ENCODE results near the gene B4GALNT1.
"Not testable (repeated sequence)": the region's sequence is repeated elsewhere in the genome, so short reads cannot be mapped to it uniquely, and the experiment has no call there.

The B4GALNT1 gene

DNA sequence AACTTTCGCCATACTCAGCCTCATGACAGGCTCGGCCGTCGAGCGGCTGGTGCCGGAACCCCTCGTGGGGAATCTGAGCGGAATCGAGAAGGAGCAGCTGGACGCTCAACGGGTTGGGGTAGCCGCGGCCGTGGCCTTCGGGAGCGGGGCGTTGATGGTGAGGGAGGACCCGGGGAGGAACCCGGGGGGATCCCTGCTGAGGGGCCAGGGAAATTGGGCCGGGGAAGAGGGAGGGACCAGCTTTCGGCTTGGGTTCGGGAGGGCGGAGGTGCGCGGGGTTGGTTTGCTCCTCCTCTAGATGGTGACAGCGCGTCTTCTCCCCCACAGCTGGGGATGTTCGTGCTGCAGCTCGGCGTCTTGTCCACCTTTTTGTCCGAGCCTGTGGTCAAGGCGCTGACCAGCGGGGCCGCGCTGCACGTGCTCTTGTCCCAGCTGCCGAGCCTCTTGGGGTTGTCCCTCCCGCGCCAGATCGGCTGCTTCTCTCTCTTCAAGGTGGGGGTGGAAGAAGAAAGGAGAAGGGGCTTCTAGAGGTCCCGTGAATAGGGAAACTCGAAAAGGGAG, 12.0 kb downstream of the B4GALNT1 start:
- peak; percentile 41 for DNase-seq
- H3K4me1 Mint-ChIP-seq, result peaks cover 30% of the 10 kb centered on the region
- no peaks in the 10 kb centered on the region for H3K36me3 Mint-ChIP-seq
- peak overlapping the region; percentile 50 for H3K27ac Mint-ChIP-seq
- H3K27me3 Mint-ChIP-seq, result peaks cover 100% of the 10 kb centered on the region
- H3K4me3 Mint-ChIP-seq, result peak overlapping the region; percentile 59
- no peaks in the 10 kb centered on the region for H3K9me3 Mint-ChIP-seq
- CTCF ChIA-PET, result interaction anchor here (0.7 to 7.3 kb wide), 13 partner anchors 10 to 162 kb away, joined by 3 to 143 read pairs (median 5); partner anchors contain the start of genes ARHGEF25, B4GALNT1, GLI1 and PIP4K2C

DNA sequence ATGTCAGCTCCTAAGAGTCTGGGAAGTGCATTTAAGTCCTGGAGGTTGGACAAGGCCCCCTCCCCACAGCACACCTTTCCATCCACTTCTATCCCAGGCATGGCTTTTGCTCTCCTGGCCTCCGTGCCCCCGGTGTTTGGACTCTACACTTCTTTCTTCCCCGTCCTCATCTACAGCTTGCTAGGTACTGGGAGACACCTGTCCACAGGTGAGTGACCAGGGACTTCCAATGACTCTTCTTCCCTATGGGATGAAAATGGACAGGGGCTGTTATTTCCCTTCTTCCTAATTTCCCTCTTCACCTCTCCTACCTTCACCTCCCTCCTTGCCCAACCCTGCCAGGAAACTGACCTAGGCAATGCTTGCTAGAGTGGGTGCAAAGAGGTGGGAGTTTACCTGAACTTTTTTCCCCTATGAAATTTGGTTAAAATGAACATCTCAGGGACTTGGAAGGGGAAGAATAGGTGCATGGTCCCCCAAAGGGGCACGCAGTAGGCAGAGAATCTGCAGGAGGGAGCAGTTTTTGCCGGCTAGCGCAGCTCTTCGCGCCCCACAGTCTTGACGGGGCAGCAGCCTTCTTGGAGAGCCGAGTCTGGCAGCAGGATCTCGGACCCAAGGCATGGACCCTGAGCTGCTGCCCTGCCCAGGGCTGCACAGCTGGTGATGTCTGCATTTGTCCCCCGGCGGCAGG, 12.6 kb downstream of the B4GALNT1 start:
- H3K9me3 Mint-ChIP-seq, result no peaks in the 10 kb centered on the region
- peak overlapping the region; percentile 59 for H3K4me3 Mint-ChIP-seq
- CTCF ChIA-PET, result interaction anchor here (0.7 to 7.3 kb wide), 13 partner anchors 10 to 162 kb away, joined by 3 to 143 read pairs (median 5); partner anchors contain the start of genes ARHGEF25, B4GALNT1, GLI1 and PIP4K2C
- peaks cover 100% of the 10 kb centered on the region for H3K27me3 Mint-ChIP-seq
- peak; percentile 16 for DNase-seq
- H3K27ac Mint-ChIP-seq, result no peak overlapping the region
- no peaks in the 10 kb centered on the region for H3K36me3 Mint-ChIP-seq
- peaks cover 30% of the 10 kb centered on the region for H3K4me1 Mint-ChIP-seq

- H3K27ac Mint-ChIP-seq, result no peak overlapping the region
- H3K36me3 Mint-ChIP-seq, result no peaks in the 10 kb centered on the region
- H3K4me1 Mint-ChIP-seq, result peaks cover 30% of the 10 kb centered on the region
- H3K9me3 Mint-ChIP-seq, result no peaks in the 10 kb centered on the region
- CTCF ChIA-PET, result interaction anchor here (0.5 to 7.3 kb wide), 7 partner anchors 12 to 311 kb away, joined by 3 to 143 read pairs (median 6); partner anchors contain the start of gene PIP4K2C
- DNase-seq, result peak; percentile 42
- H3K27me3 Mint-ChIP-seq, result peaks cover 100% of the 10 kb centered on the region
- H3K4me3 Mint-ChIP-seq, result no peak overlapping the region
Measured at GRCh38 chr12:57619434-57620244, 13.4 kb downstream of the B4GALNT1 start.

- H3K27ac Mint-ChIP-seq, result no peak overlapping the region
- H3K36me3 Mint-ChIP-seq, result no peaks in the 10 kb centered on the region
- peaks cover 30% of the 10 kb centered on the region for H3K4me1 Mint-ChIP-seq
- H3K4me3 Mint-ChIP-seq, result no peak overlapping the region
- no peaks in the 10 kb centered on the region for H3K9me3 Mint-ChIP-seq
- peaks cover 100% of the 10 kb centered on the region for H3K27me3 Mint-ChIP-seq
- CTCF ChIA-PET, result interaction anchor here (0.5 to 7.3 kb wide), 2 partner anchors 36 to 310 kb away, joined by 3 to 143 read pairs; no protein-coding TSS in a partner anchor
- DNase-seq, result no peak
Measured at GRCh38 chr12:57618966-57619433, 14.0 kb downstream of the B4GALNT1 start.

GRCh38 chr12:57618431-57618830, 14.6 kb downstream of the B4GALNT1 start:
- DNase-seq, H3K27ac Mint-ChIP-seq, H3K4me3 Mint-ChIP-seq, H3K9me3 Mint-ChIP-seq, CTCF ChIA-PET, H3K36me3 Mint-ChIP-seq: not testable (repeated sequence)
- Mint-ChIP-seq H3K4me1 (peaks cover 30% of the 10 kb centered on the region), H3K27me3 (peaks cover 100% of the 10 kb centered on the region)

DNA sequence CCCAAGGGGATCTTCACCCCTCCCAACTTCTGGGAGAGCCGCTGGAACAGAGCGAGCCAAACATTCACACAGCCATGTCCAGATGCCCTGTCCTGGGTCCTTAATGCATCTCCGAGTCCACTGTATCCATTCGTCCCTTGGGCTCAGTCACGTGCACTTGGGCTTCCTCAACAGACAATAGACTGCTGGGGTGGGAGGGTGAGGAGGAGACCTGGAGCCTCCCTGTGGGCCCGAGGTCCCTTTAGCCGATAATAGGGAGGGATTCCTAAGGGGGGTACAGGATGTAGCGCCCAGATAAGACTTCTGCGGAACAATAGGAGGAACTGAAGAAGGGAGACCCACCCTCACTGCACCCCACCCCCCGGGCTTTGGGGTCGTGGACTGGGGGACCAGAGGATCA, 15.1 kb downstream of the B4GALNT1 start:
- Mint-ChIP-seq H3K27ac (no peak overlapping the region), H3K36me3 (no peaks in the 10 kb centered on the region), H3K4me3 (no peak overlapping the region), H3K27me3 (peaks cover 100% of the 10 kb centered on the region), H3K4me1 (peaks cover 30% of the 10 kb centered on the region), H3K9me3 (no peaks in the 10 kb centered on the region)
- CTCF ChIA-PET, result no interaction called here
- no peak for DNase-seq

- peaks cover 100% of the 10 kb centered on the region for H3K27me3 Mint-ChIP-seq
- DNase-seq, result no peak
- H3K4me3 Mint-ChIP-seq, result no peak overlapping the region
- CTCF ChIA-PET, result interaction anchor here (3.9 kb wide), 1 partner anchor 32 kb away, joined by 21 read pairs; no protein-coding TSS in a partner anchor
- H3K9me3 Mint-ChIP-seq, result no peaks in the 10 kb centered on the region
- H3K27ac Mint-ChIP-seq, result no peak overlapping the region
- peaks cover 25% of the 10 kb centered on the region for H3K4me1 Mint-ChIP-seq
- no peaks in the 10 kb centered on the region for H3K36me3 Mint-ChIP-seq
Measured at GRCh38 chr12:57616383-57617101, 16.5 kb downstream of the B4GALNT1 start.

- peaks cover 20% of the 10 kb centered on the region for H3K4me1 Mint-ChIP-seq
Measured at GRCh38 chr12:57615637-57616036, 17.4 kb downstream of the B4GALNT1 start.

DNA sequence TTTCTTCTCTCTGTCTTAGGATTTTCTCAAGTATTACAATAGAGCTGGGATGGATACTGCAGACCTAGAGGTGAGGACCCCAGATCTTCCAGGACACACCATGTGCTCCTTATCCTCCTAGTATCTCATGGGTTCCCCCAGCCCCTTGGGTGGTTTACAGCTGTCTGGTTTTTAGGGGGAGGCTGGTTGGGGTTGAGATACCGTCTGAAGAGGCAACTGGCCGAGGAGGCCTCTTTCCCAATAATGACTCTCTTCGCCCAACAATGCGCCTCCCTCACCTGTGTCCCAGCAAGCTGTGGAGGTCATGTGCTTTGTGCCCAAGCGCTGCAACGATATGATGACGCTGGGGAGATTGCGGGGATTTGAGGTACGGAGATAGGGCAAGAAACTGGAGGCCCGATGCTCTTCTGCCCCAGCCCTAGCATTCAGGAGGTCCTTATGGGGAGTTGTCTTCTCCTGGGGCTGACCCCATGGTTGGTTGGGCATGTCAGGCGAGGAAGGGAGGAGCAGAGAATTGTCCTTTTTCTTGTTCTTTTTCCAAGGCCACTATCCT, 18.0 kb downstream of the B4GALNT1 start:
- Mint-ChIP-seq H3K4me3 (no peak overlapping the region), H3K27ac (no peak overlapping the region), H3K27me3 (peaks cover 100% of the 10 kb centered on the region)

More at GRCh38 chr12:57615637-57616036, 17.4 kb downstream of the B4GALNT1 start:
- Mint-ChIP-seq H3K27me3 (peaks cover 100% of the 10 kb centered on the region), H3K9me3 (no peaks in the 10 kb centered on the region), H3K4me3 (no peak overlapping the region), H3K27ac (no peak overlapping the region), H3K36me3 (no peaks in the 10 kb centered on the region)
- DNase-seq, result no peak
- CTCF ChIA-PET, result interaction anchor here (1.5 to 3.9 kb wide), 2 partner anchors 31 to 139 kb away, joined by 3 to 21 read pairs; no protein-coding TSS in a partner anchor

GRCh38 chr12:57614178-57614947, 18.6 kb downstream of the B4GALNT1 start:
- DNase-seq, result peak; percentile 35
- Mint-ChIP-seq H3K4me1 (peaks cover 16% of the 10 kb centered on the region), H3K27me3 (peaks cover 100% of the 10 kb centered on the region), H3K27ac (no peak overlapping the region), H3K9me3 (no peaks in the 10 kb centered on the region), H3K4me3 (no peak overlapping the region), H3K36me3 (no peaks in the 10 kb centered on the region)
- CTCF ChIA-PET, result interaction anchor here (1.5 to 3.9 kb wide), 4 partner anchors 13 to 137 kb away, joined by 3 to 21 read pairs (median 6); no protein-coding TSS in a partner anchor

More for the DNA sequence above, 18.0 kb downstream of the B4GALNT1 start:
- no peak for DNase-seq
- H3K4me1 Mint-ChIP-seq, result peaks cover 19% of the 10 kb centered on the region
- H3K36me3 Mint-ChIP-seq, result no peaks in the 10 kb centered on the region
- no peaks in the 10 kb centered on the region for H3K9me3 Mint-ChIP-seq
- CTCF ChIA-PET, result interaction anchor here (1.5 to 3.9 kb wide), 4 partner anchors 12 to 138 kb away, joined by 3 to 21 read pairs (median 6); no protein-coding TSS in a partner anchor

- peaks cover 2% of the 10 kb centered on the region for H3K36me3 Mint-ChIP-seq
- H3K27me3 Mint-ChIP-seq, result peaks cover 100% of the 10 kb centered on the region
- no peak overlapping the region for H3K27ac Mint-ChIP-seq
- CTCF ChIA-PET, result interaction anchor here (2.0 to 3.9 kb wide), 3 partner anchors 13 to 29 kb away, joined by 6 to 21 read pairs (median 7); no protein-coding TSS in a partner anchor
- no peak for DNase-seq
- H3K9me3 Mint-ChIP-seq, result no peaks in the 10 kb centered on the region
- H3K4me1 Mint-ChIP-seq, result peaks cover 11% of the 10 kb centered on the region
- H3K4me3 Mint-ChIP-seq, result no peak overlapping the region
Measured at GRCh38 chr12:57613427-57614109, 19.4 kb downstream of the B4GALNT1 start.

Measured in activated naive CD4-positive, alpha-beta T cell treated with anti-CD3 and anti-CD28 coated beads, Interleukin-2, amount 10 ng/mL, durations not matched to agents 7 days and 5 days (primary cell).